Measurements from ENCODE around the gene SORL1-AS1.

SORL1-AS1 gene

GRCh38 chr11:121456151-121456550 lies 3.4 kb upstream of the SORL1-AS1 start:
- H3K27ac Mint-ChIP-seq = peak overlapping the region; percentile 38
- H3K36me3 Mint-ChIP-seq (ENCODE audit: insufficient read depth) = no peaks in the 10 kb centered on the region
- no peak for TF ChIP-seq CTCF (IDR thresholded peaks at IDR 0.05; ENCODE audit: unreplicated experiment)
- DNase-seq (ENCODE audit: low spot score, unreplicated experiment) = no peak
- H3K27me3 Mint-ChIP-seq = peaks cover 17% of the 10 kb centered on the region
- H3K9me3 Mint-ChIP-seq (ENCODE audit: low read depth) = no peaks in the 10 kb centered on the region
- peaks cover 34% of the 10 kb centered on the region for H3K4me1 Mint-ChIP-seq (ENCODE audit: low read depth)
- H3K4me3 Mint-ChIP-seq (ENCODE audit: low read depth) = no peak overlapping the region

- no peak overlapping the region for H3K4me3 Mint-ChIP-seq (ENCODE audit: low read depth)
- no peak for TF ChIP-seq CTCF (IDR thresholded peaks at IDR 0.05; ENCODE audit: unreplicated experiment)
- H3K4me1 Mint-ChIP-seq (ENCODE audit: low read depth) = peaks cover 29% of the 10 kb centered on the region
- H3K27ac Mint-ChIP-seq = no peak overlapping the region
- DNase-seq (ENCODE audit: low spot score, unreplicated experiment) = no peak
- no peaks in the 10 kb centered on the region for H3K36me3 Mint-ChIP-seq (ENCODE audit: insufficient read depth)
- no peaks in the 10 kb centered on the region for H3K9me3 Mint-ChIP-seq (ENCODE audit: low read depth)
- peaks cover 17% of the 10 kb centered on the region for H3K27me3 Mint-ChIP-seq
Observed at GRCh38 chr11:121455115-121455514, 2.3 kb upstream of the SORL1-AS1 start.

- H3K4me1 Mint-ChIP-seq (ENCODE audit: low read depth) = peaks cover 19% of the 10 kb centered on the region
- H3K9me3 Mint-ChIP-seq (ENCODE audit: low read depth) = no peaks in the 10 kb centered on the region
- no peaks in the 10 kb centered on the region for H3K36me3 Mint-ChIP-seq (ENCODE audit: insufficient read depth)
- H3K4me3 Mint-ChIP-seq (ENCODE audit: low read depth) = peak overlapping the region; percentile 48
- H3K27ac Mint-ChIP-seq = no peak overlapping the region
- H3K27me3 Mint-ChIP-seq = peaks cover 22% of the 10 kb centered on the region
- TF ChIP-seq CTCF (IDR thresholded peaks at IDR 0.05; ENCODE audit: unreplicated experiment) = no peak
- DNase-seq (ENCODE audit: low spot score, unreplicated experiment) = no peak
Observed at GRCh38 chr11:121453589-121454299, 977 bp upstream of the SORL1-AS1 start.

GRCh38 chr11:121451986-121452608 lies 670 bp downstream of the SORL1-AS1 start, which contains the start of gene SORL1:
SORL1 (plus strand) TSS chr11:121452314; CDS start chr11:121452332, 18 bp downstream.
- no peaks in the 10 kb centered on the region for H3K36me3 Mint-ChIP-seq (ENCODE audit: insufficient read depth)
- no peaks in the 10 kb centered on the region for H3K9me3 Mint-ChIP-seq (ENCODE audit: low read depth)
- peaks cover 22% of the 10 kb centered on the region for H3K27me3 Mint-ChIP-seq
- peak within 1 kb of the TSS; percentile 95 for H3K27ac Mint-ChIP-seq
- peak; percentile 68 for TF ChIP-seq CTCF (IDR thresholded peaks at IDR 0.05; ENCODE audit: unreplicated experiment)
- peak within 1 kb of the TSS; percentile 95 for H3K4me3 Mint-ChIP-seq (ENCODE audit: low read depth)
- H3K4me1 Mint-ChIP-seq (ENCODE audit: low read depth) = peaks cover 18% of the 10 kb centered on the region
- peak; percentile 80 for DNase-seq (ENCODE audit: low spot score, unreplicated experiment)

- TF ChIP-seq CTCF (IDR thresholded peaks at IDR 0.05; ENCODE audit: unreplicated experiment) = no peak
- peaks cover 20% of the 10 kb centered on the region for H3K4me1 Mint-ChIP-seq (ENCODE audit: low read depth)
- no peak for DNase-seq (ENCODE audit: low spot score, unreplicated experiment)
- H3K4me3 Mint-ChIP-seq (ENCODE audit: low read depth) = peak overlapping the region; percentile 95
- peak overlapping the region; percentile 63 for H3K27ac Mint-ChIP-seq
- no peaks in the 10 kb centered on the region for H3K36me3 Mint-ChIP-seq (ENCODE audit: insufficient read depth)
- H3K27me3 Mint-ChIP-seq = peaks cover 18% of the 10 kb centered on the region
- H3K9me3 Mint-ChIP-seq (ENCODE audit: low read depth) = no peaks in the 10 kb centered on the region
Observed at GRCh38 chr11:121451178-121451985, 1.4 kb downstream of the SORL1-AS1 start.

Measured in progenitor cell of endocrine pancreas (in vitro differentiated cells).